HepG2 (cell line): ENCODE results near the gene TLE5. TPM values are rescaled to one million over a fixed set of nuclear protein-coding genes. Genes with fewer than 3 reads are reported as not detected.

Experiments used
- EP300 ChIP-seq, 3 experiments: sonication (generic) in 1 of 3; formaldehyde crosslinking in 1 of 3; IDR thresholded peaks; 2 replicates each; pipeline versions ENCODE4 v1.5.1 to v1.6.1; 2011 to 2020; ENCODE audit warnings: low read depth in 2 of 3, low read length in 2 of 3, borderline replicate concordance in 1 of 3, improper control_type of control experiment in 1 of 3, mild to moderate bottlenecking in 1 of 3, missing genetic modification reagents in 1 of 3, moderate library complexity in 1 of 3
- KDM2A ChIP-seq: sonication (generic); formaldehyde crosslinking; IDR thresholded peaks from 2 replicates; pipeline ENCODE4 v1.4.0; 2020; ENCODE audit warnings: low read depth, missing genetic modification reagents, borderline replicate concordance
- KDM5B ChIP-seq: sonication (generic); formaldehyde crosslinking; IDR thresholded peaks from 2 replicates; pipeline ENCODE4 v1.4.0; 2020; ENCODE audit warnings: missing genetic modification reagents, mild to moderate bottlenecking, borderline replicate concordance
- PPARG ChIP-seq: conservative IDR thresholded peaks from 2 replicates; pipeline ENCODE4 v1.6.1; 2016; ENCODE audit warnings: missing biosample characterization, missing genetic modification reagents
- SMAD1 ChIP-seq: sonication (generic); formaldehyde crosslinking; IDR thresholded peaks from 2 replicates; pipeline ENCODE4 v1.4.0; 2020; ENCODE audit warnings: missing genetic modification reagents, low read depth, mild to moderate bottlenecking, borderline replicate concordance
- STAG1 ChIP-seq: sonication (generic); formaldehyde crosslinking; IDR thresholded peaks from 2 replicates; pipeline ENCODE4 v1.4.0; 2020; ENCODE audit warnings: missing genetic modification reagents
- TBP ChIP-seq: sonication (generic); formaldehyde crosslinking; IDR thresholded peaks from 2 replicates; pipeline ENCODE4 v1.5.0; 2020; ENCODE audit warnings: missing genetic modification reagents
- TCF7 ChIP-seq: sonication (generic); IDR thresholded peaks from 2 replicates; pipeline ENCODE4 v1.6.1; 2016; ENCODE audit warnings: antibody characterized with exemption, low read depth
- ZNF788 ChIP-seq: sonication (generic); formaldehyde crosslinking; IDR thresholded peaks from 2 replicates; pipeline ENCODE4 v1.5.0; 2020; ENCODE audit warnings: mild to moderate bottlenecking, missing genetic modification reagents, borderline replicate concordance
- polyA plus RNA-seq, 8 experiments: library from polyadenylated mRNA; depleted of rRNA in 3 of 8; stranded (reverse) in 7 of 8; unstranded in 1 of 8; fragments of >200 nt; fragmentation: Illumina TruSeq in 4 of 8; extraction: Trizol in 4 of 8; gene quantifications; 2 replicates each; pipeline versions ENCODE4 v1.2.1 to v1.2.3, GENCODE V29; 2011 to 2016; ENCODE audit warnings: low read depth in 4 of 8, missing spikeins in 1 of 8, mixed read lengths in 1 of 8; ENCODE audit not compliant: insufficient read depth in 1 of 8
- total RNA-seq, 5 experiments: library from RNA; depleted of rRNA; stranded (reverse); fragments of >200 nt; fragmentation: Illumina TruSeq; extraction: Trizol; gene quantifications; 2 replicates each; pipeline ENCODE4 v1.2.3, GENCODE V29; 2016; ENCODE audit warnings: low read depth in 1 of 5
- TF ChIP-seq, protein P1 (sequence below): sonication (generic); formaldehyde crosslinking; IDR thresholded peaks from 2 replicates; pipeline ENCODE4 v1.4.0; 2020; ENCODE audit warnings: missing genetic modification reagents
- TF ChIP-seq, protein P2 (sequence below): sonication (generic); formaldehyde crosslinking; IDR thresholded peaks from one replicate; pipeline ENCODE4 v1.5.1; 2020; ENCODE audit warnings: mild to moderate bottlenecking, missing genetic modification reagents; ENCODE audit errors: not compliant biosample characterization
- TF ChIP-seq, protein P3 (sequence below): sonication (generic); formaldehyde crosslinking; IDR thresholded peaks from 2 replicates; pipeline ENCODE4 v1.4.0; 2020; ENCODE audit warnings: mild to moderate bottlenecking, low read depth, missing genetic modification reagents
- TF ChIP-seq, protein P4 (sequence below): sonication (generic); formaldehyde crosslinking; IDR thresholded peaks from 2 replicates; pipeline ENCODE4 v1.8.1; 2023; ENCODE audit warnings: missing genetic modification reagents, inconsistent platforms, borderline replicate concordance

The TLE5 gene
- total and polyA plus RNA-seq, 2 of the 13 experiments (the other 11 are each of a cell fraction or from before 2014, with no cell fraction given), result 62.8 to 189 TPM

DNA sequence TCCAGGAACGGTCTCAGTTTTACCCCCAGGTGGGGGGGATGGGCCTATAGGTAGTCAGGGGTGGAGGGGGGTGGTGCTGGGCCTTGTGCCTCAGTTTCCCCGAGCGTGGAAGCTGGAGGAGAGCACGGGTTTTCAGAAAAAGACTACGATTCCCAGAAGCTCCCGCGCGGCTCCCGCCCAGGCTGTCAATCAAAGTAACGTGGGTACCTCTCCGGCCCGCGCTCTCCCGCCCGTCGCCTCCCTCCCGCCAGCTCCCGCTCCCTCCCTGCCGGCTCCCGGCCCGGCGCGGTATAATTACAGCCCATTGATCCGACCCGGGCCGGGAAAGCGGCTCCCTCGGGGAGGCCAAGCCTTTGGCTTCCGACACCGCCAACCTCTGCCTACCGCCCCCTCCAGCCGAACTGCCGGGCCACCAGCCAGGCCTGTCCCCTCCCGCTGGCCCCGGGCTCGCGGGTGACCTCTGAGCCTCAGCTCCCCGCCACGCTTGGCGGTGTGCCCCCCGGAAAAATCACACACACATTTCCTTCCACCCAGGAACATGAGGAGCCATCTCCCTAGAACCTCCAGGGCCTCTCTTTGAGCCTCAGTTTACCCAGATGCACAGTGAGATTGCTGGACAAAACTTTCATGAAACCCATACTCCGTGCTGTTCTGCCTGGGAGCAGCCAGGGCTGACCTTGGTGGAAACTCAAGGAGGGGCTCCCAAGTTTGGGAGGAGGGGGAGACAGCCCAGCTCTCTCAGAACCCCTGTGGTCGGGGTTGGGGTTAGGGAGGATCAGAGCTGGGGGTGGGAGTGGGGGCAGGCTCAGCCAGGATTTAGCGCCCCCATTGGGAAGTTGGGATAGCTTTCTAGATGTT, 25.9 kb downstream of the TLE5 start (continued):
- peak; percentile 48; the same call in 1 of the 2 replicates for TF ChIP-seq SMAD1 (CRISPR knock-in tag)
- peak; percentile 22 for TF ChIP-seq STAG1
- peak; percentile 80; the same call in 1 of the 2 replicates for TF ChIP-seq ZNF788
- TF ChIP-seq, protein P1, sequence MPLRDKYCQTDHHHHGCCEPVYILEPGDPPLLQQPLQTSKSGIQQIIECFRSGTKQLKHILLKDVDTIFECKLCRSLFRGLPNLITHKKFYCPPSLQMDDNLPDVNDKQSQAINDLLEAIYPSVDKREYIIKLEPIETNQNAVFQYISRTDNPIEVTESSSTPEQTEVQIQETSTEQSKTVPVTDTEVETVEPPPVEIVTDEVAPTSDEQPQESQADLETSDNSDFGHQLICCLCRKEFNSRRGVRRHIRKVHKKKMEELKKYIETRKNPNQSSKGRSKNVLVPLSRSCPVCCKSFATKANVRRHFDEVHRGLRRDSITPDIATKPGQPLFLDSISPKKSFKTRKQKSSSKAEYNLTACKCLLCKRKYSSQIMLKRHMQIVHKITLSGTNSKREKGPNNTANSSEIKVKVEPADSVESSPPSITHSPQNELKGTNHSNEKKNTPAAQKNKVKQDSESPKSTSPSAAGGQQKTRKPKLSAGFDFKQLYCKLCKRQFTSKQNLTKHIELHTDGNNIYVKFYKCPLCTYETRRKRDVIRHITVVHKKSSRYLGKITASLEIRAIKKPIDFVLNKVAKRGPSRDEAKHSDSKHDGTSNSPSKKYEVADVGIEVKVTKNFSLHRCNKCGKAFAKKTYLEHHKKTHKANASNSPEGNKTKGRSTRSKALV (CRISPR knock-in tag), result 0 out of 2 replicates have a peak, but pooled peaks have one; percentile 22
- 0 out of 2 replicates have a peak, but pooled peaks have one; percentile 83 for TF ChIP-seq TBP (CRISPR knock-in tag)
- TF ChIP-seq, protein P2, sequence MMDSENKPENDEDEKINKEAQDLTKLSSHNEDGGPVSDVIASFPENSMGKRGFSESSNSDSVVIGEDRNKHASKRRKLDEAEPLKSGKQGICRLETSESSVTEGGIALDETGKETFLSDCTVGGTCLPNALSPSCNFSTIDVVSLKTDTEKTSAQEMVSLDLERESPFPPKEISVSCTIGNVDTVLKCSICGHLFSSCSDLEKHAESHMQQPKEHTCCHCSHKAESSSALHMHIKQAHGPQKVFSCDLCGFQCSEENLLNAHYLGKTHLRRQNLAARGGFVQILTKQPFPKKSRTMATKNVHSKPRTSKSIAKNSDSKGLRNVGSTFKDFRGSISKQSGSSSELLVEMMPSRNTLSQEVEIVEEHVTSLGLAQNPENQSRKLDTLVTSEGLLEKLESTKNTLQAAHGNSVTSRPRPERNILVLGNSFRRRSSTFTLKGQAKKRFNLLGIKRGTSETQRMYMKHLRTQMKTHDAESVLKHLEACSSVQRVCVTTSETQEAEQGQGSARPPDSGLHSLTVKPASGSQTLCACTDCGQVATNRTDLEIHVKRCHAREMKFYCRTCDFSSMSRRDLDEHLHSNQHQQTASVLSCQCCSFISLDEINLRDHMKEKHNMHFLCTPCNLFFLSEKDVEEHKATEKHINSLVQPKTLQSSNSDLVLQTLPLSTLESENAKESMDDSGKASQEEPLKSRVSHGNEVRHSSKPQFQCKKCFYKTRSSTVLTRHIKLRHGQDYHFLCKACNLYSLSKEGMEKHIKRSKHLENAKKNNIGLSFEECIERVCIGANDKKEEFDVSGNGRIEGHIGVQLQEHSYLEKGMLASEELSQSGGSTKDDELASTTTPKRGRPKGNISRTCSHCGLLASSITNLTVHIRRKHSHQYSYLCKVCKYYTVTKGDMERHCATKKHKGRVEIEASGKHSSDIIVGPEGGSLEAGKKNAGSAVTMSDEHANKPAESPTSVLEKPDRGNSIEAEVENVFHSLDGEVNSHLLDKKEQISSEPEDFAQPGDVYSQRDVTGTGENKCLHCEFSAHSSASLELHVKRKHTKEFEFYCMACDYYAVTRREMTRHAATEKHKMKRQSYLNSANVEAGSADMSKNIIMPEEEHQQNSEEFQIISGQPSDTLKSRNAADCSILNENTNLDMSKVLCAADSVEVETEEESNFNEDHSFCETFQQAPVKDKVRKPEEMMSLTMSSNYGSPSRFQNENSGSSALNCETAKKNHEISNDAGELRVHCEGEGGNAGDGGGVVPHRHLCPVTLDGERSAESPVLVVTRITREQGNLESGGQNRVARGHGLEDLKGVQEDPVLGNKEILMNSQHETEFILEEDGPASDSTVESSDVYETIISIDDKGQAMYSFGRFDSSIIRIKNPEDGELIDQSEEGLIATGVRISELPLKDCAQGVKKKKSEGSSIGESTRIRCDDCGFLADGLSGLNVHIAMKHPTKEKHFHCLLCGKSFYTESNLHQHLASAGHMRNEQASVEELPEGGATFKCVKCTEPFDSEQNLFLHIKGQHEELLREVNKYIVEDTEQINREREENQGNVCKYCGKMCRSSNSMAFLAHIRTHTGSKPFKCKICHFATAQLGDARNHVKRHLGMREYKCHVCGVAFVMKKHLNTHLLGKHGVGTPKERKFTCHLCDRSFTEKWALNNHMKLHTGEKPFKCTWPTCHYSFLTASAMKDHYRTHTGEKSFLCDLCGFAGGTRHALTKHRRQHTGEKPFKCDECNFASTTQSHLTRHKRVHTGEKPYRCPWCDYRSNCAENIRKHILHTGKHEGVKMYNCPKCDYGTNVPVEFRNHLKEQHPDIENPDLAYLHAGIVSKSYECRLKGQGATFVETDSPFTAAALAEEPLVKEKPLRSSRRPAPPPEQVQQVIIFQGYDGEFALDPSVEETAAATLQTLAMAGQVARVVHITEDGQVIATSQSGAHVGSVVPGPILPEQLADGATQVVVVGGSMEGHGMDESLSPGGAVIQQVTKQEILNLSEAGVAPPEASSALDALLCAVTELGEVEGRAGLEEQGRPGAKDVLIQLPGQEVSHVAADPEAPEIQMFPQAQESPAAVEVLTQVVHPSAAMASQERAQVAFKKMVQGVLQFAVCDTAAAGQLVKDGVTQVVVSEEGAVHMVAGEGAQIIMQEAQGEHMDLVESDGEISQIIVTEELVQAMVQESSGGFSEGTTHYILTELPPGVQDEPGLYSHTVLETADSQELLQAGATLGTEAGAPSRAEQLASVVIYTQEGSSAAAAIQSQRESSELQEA (CRISPR knock-in tag), result peak; percentile 51
- peak in 1 of 2 experiments; percentile 25; a peak in 1 of 4 replicates for TF ChIP-seq EP300 (IDR thresholded peaks at IDR 0.05; ENCODE audit: low read depth in 2 of 2, low read length in 2 of 2)
- no peak for TF ChIP-seq EP300 (CRISPR knock-in tag; IDR thresholded peaks at IDR 0.05; ENCODE audit: borderline replicate concordance)
- TF ChIP-seq, protein P3, sequence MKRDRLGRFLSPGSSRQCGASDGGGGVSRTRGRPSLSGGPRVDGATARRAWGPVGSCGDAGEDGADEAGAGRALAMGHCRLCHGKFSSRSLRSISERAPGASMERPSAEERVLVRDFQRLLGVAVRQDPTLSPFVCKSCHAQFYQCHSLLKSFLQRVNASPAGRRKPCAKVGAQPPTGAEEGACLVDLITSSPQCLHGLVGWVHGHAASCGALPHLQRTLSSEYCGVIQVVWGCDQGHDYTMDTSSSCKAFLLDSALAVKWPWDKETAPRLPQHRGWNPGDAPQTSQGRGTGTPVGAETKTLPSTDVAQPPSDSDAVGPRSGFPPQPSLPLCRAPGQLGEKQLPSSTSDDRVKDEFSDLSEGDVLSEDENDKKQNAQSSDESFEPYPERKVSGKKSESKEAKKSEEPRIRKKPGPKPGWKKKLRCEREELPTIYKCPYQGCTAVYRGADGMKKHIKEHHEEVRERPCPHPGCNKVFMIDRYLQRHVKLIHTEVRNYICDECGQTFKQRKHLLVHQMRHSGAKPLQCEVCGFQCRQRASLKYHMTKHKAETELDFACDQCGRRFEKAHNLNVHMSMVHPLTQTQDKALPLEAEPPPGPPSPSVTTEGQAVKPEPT (CRISPR knock-in tag), result peak; percentile 99
- TF ChIP-seq PPARG, result peak; percentile 45; the same call in 1 of the 2 replicates
- TF ChIP-seq KDM5B, result peak; percentile 38; the same call in 1 of the 2 replicates
- TF ChIP-seq TCF7, result peak; percentile 11; the same call in 1 of the 2 replicates
- TF ChIP-seq, protein P4, sequence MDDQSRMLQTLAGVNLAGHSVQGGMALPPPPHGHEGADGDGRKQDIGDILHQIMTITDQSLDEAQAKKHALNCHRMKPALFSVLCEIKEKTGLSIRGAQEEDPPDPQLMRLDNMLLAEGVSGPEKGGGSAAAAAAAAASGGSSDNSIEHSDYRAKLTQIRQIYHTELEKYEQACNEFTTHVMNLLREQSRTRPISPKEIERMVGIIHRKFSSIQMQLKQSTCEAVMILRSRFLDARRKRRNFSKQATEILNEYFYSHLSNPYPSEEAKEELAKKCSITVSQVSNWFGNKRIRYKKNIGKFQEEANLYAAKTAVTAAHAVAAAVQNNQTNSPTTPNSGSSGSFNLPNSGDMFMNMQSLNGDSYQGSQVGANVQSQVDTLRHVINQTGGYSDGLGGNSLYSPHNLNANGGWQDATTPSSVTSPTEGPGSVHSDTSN (CRISPR knock-in tag), result peak; percentile 61; the same call in 1 of the 2 replicates
- peak; percentile 82 for TF ChIP-seq KDM2A (CRISPR knock-in tag)
